WTC11 (cell line): ENCODE measurements around the gene PTCHD4.

Source experiments
- CTCF ChIP-seq: fragments of 200-600 bp; IDR thresholded peaks from 2 replicates; pipeline ENCODE4 v1.8.0; 2022; ENCODE audit warnings: antibody characterized with exemption
- JUN ChIP-seq: sonication (generic); formaldehyde crosslinking; IDR thresholded peaks from 2 replicates; pipeline ENCODE4 v1.8.0; 2023; ENCODE audit warnings: mild to moderate bottlenecking, missing genetic modification reagents
- MAX ChIP-seq: sonication (generic); formaldehyde crosslinking; IDR thresholded peaks from 2 replicates; pipeline ENCODE4 v1.8.0; 2022; ENCODE audit warnings: mild to moderate bottlenecking, missing genetic modification reagents
- MXD4 ChIP-seq: fragments of 250-450 bp; sonication (Bioruptor Pico); IDR thresholded peaks from 2 replicates; pipeline ENCODE4 v1.8.0; 2021; ENCODE audit warnings: mild to moderate bottlenecking, moderate library complexity, borderline replicate concordance

GRCh38 chr6:48085131-48085741, 25.8 kb downstream of the PTCHD4 start:
- TF ChIP-seq JUN (CRISPR knock-in tag) (no peak), MXD4 (CRISPR knock-in tag) (no peak), CTCF (no peak), MAX (CRISPR knock-in tag) (no peak)
